H1 (cell line): ENCODE measurements around the gene CLDN7. TPM values are rescaled to one million over a fixed set of nuclear protein-coding genes. Genes with fewer than 3 reads are reported as not detected.

Source experiments
- KDM4A ChIP-seq: IDR thresholded peaks from one replicate; pipeline ENCODE4 v1.7.1; 2012; ENCODE audit warnings: low read depth, mild to moderate bottlenecking, moderate library complexity, low read length, inconsistent platforms; ENCODE audit not compliant: severe bottlenecking
- RBBP5 ChIP-seq: IDR thresholded peaks from 2 replicates; pipeline ENCODE4 v1.7.1; 2012; ENCODE audit warnings: low read depth, mild to moderate bottlenecking, inconsistent platforms, low read length, moderate library complexity, borderline replicate concordance
- polyA plus RNA-seq, 7 experiments: library from polyadenylated mRNA; depleted of rRNA in 3 of 7; stranded (reverse) in 5 of 7; unstranded in 2 of 7; fragments of >200 nt in 5 of 7; fragments of 200-250 nt in 2 of 7; gene quantifications; 1 replicate in 5 of 7; 2 replicates in 1 of 7; 4 replicates in 1 of 7; pipeline versions ENCODE4 v1.2.1 to v1.2.3, GENCODE V29; 2011 to 2013; ENCODE audit warnings: missing spikeins in 2 of 7, mixed read lengths in 2 of 7
- total RNA-seq: library from RNA; stranded (reverse); fragmentation: NEBNext Ultra II Directional; extraction: Animal tissue kit (Norgen Biotek cat#: 25700); gene quantifications from 2 replicates; pipeline ENCODE4 v1.2.1, GENCODE V29; 2021
- TF ChIP-seq, protein P1 (sequence below): fragments of 300-600 bp; sonication (generic); IDR thresholded peaks from 2 replicates; pipeline ENCODE4 v1.7.1; 2012; ENCODE audit warnings: low read length, moderate library complexity, mild to moderate bottlenecking, inconsistent platforms; ENCODE audit not compliant: insufficient replicate concordance
- TF ChIP-seq, protein P2 (sequence below): IDR thresholded peaks from 2 replicates; pipeline ENCODE4 v1.6.1; 2012; ENCODE audit warnings: inconsistent platforms

The CLDN7 gene
- total and polyA plus RNA-seq, 2 of the 8 experiments (the other 6 are each of a cell fraction or from before 2014, with no cell fraction given): 118 to 119 TPM

DNA sequence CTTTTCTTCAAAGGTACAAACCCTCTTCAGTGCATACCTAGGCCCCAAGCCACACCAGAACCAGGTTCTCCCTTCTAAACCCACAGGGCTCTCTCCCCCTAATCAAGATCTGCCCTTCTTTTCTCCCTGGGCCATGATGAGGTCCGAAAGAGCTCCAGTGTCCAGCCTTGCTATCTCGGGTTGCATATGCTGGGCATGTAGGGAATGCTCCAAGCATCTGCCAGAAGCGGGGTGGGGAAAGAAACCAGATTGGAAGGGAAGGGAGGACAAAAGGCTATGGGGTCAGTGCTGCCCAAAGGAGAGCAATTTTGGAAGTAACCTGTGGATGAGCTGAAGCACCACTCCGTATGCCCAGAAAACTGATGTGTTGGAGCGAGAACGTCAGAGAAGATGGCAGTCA, 13.1 kb downstream of the CLDN7 start (continued):
- TF ChIP-seq, protein P1, sequence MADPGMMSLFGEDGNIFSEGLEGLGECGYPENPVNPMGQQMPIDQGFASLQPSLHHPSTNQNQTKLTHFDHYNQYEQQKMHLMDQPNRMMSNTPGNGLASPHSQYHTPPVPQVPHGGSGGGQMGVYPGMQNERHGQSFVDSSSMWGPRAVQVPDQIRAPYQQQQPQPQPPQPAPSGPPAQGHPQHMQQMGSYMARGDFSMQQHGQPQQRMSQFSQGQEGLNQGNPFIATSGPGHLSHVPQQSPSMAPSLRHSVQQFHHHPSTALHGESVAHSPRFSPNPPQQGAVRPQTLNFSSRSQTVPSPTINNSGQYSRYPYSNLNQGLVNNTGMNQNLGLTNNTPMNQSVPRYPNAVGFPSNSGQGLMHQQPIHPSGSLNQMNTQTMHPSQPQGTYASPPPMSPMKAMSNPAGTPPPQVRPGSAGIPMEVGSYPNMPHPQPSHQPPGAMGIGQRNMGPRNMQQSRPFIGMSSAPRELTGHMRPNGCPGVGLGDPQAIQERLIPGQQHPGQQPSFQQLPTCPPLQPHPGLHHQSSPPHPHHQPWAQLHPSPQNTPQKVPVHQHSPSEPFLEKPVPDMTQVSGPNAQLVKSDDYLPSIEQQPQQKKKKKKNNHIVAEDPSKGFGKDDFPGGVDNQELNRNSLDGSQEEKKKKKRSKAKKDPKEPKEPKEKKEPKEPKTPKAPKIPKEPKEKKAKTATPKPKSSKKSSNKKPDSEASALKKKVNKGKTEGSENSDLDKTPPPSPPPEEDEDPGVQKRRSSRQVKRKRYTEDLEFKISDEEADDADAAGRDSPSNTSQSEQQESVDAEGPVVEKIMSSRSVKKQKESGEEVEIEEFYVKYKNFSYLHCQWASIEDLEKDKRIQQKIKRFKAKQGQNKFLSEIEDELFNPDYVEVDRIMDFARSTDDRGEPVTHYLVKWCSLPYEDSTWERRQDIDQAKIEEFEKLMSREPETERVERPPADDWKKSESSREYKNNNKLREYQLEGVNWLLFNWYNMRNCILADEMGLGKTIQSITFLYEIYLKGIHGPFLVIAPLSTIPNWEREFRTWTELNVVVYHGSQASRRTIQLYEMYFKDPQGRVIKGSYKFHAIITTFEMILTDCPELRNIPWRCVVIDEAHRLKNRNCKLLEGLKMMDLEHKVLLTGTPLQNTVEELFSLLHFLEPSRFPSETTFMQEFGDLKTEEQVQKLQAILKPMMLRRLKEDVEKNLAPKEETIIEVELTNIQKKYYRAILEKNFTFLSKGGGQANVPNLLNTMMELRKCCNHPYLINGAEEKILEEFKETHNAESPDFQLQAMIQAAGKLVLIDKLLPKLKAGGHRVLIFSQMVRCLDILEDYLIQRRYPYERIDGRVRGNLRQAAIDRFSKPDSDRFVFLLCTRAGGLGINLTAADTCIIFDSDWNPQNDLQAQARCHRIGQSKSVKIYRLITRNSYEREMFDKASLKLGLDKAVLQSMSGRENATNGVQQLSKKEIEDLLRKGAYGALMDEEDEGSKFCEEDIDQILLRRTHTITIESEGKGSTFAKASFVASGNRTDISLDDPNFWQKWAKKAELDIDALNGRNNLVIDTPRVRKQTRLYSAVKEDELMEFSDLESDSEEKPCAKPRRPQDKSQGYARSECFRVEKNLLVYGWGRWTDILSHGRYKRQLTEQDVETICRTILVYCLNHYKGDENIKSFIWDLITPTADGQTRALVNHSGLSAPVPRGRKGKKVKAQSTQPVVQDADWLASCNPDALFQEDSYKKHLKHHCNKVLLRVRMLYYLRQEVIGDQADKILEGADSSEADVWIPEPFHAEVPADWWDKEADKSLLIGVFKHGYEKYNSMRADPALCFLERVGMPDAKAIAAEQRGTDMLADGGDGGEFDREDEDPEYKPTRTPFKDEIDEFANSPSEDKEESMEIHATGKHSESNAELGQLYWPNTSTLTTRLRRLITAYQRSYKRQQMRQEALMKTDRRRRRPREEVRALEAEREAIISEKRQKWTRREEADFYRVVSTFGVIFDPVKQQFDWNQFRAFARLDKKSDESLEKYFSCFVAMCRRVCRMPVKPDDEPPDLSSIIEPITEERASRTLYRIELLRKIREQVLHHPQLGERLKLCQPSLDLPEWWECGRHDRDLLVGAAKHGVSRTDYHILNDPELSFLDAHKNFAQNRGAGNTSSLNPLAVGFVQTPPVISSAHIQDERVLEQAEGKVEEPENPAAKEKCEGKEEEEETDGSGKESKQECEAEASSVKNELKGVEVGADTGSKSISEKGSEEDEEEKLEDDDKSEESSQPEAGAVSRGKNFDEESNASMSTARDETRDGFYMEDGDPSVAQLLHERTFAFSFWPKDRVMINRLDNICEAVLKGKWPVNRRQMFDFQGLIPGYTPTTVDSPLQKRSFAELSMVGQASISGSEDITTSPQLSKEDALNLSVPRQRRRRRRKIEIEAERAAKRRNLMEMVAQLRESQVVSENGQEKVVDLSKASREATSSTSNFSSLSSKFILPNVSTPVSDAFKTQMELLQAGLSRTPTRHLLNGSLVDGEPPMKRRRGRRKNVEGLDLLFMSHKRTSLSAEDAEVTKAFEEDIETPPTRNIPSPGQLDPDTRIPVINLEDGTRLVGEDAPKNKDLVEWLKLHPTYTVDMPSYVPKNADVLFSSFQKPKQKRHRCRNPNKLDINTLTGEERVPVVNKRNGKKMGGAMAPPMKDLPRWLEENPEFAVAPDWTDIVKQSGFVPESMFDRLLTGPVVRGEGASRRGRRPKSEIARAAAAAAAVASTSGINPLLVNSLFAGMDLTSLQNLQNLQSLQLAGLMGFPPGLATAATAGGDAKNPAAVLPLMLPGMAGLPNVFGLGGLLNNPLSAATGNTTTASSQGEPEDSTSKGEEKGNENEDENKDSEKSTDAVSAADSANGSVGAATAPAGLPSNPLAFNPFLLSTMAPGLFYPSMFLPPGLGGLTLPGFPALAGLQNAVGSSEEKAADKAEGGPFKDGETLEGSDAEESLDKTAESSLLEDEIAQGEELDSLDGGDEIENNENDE: no peak
- TF ChIP-seq, protein P2, sequence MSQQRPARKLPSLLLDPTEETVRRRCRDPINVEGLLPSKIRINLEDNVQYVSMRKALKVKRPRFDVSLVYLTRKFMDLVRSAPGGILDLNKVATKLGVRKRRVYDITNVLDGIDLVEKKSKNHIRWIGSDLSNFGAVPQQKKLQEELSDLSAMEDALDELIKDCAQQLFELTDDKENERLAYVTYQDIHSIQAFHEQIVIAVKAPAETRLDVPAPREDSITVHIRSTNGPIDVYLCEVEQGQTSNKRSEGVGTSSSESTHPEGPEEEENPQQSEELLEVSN: no peak
- TF ChIP-seq KDM4A (no peak), RBBP5 (no peak)
